ENCODE data around the gene BCAP31.
"Not testable (repeated sequence)": the region's sequence is repeated elsewhere in the genome, so short reads cannot be mapped to it uniquely, and the experiment has no call there.

The BCAP31 gene

DNA sequence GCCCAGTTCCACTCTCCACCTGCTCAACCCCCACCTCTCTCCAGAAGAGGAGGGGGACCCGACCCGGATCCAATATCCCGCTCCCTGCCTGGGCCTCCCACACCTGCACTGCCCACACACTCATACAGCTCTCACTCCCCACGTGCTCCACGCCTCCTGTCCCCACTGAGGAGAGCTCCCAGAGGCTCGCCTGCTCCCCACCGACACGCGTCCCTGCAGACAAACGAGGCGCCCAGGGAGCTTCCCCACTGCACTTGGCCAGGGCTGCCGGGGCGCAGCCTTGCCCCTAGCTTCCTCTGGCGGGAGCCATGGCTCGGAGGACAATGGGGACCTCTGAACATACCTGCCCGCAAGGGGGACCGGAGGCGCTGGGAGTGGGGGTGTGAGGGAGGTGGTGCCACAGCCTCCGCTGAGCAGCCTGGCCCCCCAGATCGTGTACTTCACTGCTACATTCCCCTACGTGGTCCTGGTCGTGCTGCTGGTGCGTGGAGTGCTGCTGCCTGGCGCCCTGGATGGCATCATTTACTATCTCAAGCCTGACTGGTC, 31.5 kb downstream of the BCAP31 start:
- no peak for DNase-seq

DNA sequence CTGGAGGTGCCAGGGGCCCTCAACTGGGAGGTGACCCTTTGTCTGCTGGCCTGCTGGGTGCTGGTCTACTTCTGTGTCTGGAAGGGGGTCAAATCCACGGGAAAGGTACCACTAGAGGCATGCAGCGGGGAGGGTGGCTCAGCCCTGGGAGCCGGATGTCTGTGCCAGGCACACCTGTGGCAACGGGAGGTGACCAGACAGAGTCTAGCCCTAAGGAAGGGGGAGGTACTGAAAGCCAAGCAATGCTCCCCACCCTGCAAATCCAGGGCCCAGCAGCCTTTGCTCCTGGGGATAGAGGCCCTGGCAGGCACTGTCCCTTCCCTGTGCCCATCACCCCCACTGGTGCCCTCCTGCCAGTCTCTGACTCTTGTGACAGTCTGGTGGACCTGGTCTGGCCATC, 32.2 kb downstream of the BCAP31 start:
- no peak for DNase-seq

DNA sequence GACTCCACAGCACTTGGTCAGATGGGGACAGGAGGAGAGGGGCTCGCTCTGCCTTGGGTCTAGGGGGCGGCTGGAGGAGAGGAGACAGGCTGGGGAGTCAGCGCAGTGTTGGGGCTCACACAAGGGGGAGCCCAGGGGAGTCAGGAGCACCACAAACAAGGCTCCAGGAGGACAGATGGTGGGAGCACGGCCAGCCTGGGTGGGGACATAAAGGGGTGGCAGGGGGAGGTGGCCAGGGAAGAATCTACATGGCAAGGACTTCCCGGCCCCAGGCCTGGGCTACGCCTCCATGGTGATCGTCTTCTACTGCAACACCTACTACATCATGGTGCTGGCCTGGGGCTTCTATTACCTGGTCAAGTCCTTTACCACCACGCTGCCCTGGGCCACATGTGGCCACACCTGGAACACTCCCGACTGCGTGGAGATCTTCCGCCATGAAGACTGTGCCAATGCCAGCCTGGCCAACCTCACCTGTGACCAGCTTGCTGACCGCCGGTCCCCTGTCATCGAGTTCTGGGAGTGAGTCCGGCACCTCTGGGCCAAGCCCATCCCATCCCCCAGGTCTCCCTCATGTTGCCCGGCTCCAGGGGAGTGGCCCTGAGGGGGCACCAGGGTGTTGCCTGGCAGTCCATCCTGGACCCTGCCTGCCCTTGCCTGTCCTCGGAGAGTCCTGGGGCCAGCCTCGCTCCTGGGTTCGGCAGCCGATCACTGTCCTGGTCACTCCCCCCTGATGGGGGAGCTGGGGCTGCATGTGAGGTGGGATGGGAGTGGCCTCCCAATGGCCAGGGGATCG, 33.0 kb downstream of the BCAP31 start:
- not testable (repeated sequence) for DNase-seq

DNA sequence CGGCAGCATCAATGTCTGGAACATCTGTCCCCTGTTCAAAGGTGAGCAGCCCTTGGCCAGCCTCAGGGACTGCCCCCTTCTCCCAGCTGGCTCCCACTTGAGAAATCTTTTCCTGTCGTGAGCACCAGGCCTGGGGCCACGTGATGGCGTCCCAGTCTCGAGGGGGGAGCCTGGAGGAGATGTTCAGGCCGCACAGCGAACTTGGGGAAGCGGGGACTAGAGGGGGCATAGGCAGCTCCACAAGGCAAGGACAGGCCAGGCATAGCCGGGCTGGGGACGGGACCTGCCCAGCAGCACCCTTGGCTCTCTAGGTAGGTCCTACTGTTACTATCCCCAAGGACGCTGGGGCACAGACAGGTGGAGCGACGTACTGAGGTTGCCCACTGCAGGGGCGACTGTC, 33.7 kb downstream of the BCAP31 start:
- DNase-seq = no peak

DNA sequence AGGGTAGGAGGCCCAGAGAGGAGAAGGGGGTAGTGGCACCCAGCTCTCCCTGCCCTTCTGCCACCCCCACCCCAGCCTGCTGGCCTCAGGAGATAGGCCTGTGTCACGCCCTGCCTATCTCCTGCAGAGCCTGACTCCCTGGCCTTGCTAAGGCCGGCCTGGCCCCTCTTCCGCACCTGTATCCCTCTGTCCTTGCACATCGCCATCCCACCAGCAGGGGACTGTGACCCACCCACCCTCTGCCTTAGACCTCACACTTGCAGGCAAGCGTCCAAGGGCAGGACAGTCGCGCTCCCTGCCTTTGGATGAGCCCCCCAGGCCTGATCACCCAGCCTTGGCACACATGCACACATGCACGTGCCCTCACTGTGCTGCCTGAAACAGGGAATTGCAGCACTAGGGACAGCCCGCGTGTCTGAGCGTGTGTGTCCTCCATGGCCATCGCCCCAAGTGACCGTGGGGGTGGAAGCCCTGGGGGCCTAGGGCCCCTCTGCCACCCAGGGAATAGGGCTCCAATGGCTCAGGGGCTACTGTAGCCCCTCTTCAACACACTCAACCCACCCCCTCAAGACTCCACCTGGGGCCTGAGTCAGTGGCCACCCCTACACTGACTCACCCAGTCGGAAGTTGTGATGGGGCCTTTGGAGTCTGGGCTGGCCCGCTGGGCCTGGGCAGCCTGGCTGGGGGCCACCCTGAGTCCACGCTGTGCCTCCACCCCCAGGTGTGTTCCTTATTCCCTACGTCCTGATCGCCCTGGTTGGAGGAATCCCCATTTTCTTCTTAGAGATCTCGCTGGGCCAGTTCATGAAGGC, 34.3 kb downstream of the BCAP31 start:
- DNase-seq = no peak

DNA sequence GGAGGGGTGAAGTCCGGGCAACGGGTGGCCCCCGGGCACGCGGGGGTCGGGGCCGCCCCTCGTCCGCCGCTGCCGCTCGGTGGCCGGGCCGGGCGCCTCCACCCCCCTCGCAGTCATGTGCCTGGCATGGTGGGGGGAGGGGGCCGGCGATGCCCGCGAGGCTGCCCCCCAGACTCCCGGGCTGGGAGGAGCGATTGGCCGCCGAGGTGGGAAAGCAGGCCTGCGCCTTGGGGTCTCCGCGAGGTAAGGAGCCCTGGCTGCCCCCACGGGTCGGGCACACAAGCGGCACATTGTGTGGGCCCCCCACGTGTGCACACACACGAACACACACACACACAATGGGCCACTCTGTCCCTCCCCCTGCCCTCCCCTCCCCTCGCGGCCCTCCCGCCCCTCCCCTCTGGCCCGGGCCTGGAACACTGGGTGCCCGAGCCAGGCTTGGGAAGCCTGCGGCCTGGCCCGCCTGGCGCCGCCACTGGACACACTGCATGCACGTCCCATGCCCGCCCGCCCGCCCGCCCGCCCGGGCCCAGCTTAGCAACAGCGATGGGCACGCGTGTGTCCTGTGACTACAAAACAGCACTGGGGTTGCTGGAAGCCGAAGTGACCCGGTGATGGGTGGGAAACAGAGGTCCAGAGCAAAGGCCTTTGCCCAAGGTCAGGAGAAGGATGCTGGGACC, 35.1 kb downstream of the BCAP31 start:
- no peak for DNase-seq

DNA sequence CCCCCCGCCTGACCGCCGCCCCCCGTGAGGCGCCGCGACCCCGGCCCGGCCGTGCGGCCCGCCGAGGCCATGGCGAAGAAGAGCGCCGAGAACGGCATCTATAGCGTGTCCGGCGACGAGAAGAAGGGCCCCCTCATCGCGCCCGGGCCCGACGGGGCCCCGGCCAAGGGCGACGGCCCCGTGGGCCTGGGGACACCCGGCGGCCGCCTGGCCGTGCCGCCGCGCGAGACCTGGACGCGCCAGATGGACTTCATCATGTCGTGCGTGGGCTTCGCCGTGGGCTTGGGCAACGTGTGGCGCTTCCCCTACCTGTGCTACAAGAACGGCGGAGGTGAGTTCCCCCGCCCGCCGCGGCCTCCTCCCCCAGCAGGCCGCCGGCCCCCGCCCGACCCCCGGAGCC, 35.7 kb downstream of the BCAP31 start:
- DNase-seq = no peak

DNA sequence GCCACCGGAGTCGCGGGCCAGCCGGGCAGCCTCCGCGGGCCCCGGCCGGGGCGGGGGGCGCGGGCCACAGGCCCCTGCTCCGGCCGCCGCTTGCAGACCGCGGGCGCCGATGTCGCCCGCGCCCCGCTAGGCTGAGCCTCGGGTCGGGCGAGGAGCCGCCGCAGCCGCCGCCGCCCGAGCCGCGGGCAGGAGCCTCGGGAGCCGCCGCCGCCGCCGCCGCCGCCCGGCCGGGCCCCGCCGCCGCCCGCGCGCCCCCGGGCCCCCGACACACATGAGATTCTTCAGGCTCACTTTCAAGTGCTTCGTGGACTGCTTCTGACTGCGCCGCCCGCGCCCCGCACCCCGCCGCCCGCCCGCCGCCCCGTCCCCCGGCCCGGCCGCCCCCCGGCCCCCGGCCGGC, 36.1 kb downstream of the BCAP31 start:
- DNase-seq = no peak

DNA sequence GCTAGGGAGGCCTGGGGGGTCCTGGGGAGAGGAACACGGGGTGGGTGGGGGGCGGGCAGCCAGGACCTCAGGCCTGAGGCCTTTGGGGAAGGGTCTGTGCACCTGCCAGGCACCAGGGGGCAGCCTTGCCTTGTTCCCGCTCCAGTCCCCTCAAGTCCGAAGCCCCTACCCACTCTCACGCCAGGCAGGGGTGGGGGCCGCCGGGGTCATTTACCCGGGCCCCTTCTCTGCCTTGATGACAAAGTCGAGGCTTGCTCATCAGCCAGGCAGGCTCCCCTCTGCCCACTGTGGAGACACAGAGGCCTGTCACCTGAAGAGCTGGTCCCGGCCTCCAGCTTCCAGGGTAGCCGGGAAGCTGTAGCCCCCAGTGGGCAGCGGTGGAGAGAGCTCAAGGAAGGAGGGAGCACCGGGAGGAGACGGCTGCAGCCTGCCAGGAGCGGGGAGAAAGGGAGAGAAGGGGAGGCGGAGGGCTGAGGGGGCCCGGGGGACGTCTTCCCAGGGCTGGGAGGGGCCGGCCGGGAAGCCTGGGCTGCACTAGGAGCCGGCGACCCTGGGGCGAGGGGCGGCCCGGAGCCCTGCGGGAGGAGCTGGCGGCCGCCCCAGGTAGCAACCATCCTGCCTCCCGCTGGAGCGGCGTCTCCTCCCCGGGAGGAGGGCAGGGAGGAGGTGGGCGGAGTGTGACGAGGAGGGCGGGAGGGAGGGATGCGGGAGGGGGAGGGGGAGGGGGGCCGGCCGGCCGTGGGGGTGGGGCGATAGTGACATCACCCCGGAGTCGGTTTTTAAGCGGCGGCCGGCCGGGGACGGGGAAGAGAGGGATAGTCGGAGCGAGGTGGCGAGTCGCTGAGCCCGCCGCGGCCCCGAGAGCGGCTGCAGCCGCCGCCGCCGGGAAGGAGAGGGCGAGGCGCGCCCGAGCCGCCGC, 36.8 kb downstream of the BCAP31 start, which contains the start of gene SLC6A8:
TSS of gene SLC6A8 (plus strand) at position 806 of the 919 bp plus-strand sequence. CDS start 649 bp downstream, outside the sequence.
- DNase-seq = no peak

DNA sequence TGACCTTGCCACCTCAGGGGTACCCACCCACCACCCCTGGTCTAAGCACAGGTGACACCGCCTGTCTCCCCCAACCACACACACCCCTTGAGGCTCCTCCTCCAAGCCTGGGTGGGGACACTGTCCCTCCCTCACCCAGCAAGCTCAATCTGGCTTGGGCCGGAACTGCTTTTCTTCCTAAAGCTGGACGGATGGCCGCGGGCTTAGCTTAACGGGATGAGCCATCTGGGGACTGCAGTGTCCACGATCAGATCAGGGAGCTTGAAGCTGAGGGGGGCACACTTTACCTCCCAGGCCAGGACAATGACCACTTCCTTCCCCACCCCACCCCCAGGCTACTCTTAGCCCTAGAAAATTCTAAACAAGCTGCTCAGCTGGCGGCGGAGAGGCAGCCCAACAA, 37.5 kb downstream of the BCAP31 start:
- no peak for DNase-seq

DNA sequence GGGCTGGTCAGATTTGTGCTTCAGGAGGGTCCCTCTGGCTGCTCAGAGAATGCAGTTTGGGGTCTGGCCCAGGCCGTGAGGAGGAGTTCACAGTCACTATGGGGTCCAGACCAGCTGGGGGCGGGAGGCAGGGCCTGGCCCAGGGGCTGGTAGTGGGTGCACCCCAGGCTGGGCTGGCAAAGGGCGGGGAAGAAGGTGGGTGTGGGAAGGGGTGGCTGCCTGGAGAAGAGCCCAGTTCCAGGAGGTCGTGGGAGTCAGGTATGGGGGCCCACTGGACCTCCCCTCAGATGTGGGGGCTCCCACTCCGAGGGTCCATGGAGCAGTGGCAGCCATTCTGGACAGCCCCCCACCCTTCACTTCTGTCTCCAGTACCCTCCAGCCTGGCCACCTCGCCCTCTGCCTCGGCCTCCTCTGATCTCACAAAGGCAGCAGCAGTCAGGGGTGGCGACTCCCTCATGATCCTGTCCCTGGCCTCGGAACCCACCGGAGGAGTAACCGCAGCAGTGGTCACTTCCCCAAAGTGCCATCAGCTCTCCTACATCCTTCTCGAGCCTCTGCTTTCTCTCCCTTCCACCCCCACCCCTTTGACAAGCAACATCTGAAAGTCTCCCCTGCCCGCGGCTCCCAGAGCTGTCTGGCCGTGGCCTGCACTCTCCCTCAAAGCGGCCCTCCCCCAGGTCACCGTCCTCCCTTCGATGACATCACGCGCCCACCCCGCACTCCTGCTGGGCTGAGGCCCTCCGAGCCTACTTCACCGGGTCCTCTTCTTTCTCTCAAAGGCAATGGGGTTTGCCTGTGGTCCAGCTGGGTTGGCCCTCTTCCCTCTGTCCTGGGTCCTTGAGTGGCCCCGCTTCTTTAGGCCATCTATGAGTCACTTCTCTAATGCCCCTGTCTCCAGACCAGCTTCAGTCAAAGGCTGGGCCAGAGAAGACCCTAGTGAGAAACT, 38.2 kb downstream of the BCAP31 start:
- DNase-seq = no peak

DNA sequence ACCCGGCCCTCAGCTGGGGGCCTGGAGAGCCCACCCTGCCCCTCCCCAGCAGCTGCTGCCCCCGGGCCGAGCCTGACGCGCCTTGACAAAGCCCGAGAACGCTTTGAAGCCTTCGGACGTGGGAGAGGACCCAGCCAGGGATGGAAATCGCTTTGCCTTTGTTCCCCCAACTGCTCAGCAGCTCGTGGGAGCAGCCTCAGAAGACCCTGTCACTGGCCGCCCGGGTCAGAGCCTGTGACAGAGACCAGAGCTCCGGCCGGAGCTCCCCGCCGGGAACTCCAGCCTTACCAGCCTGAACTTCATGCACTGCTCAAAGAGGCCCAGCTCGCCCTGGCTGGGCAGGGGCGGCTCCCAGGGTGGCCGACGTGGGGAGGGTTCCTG, 39.0 kb downstream of the BCAP31 start:
- DNase-seq = no peak

DNA sequence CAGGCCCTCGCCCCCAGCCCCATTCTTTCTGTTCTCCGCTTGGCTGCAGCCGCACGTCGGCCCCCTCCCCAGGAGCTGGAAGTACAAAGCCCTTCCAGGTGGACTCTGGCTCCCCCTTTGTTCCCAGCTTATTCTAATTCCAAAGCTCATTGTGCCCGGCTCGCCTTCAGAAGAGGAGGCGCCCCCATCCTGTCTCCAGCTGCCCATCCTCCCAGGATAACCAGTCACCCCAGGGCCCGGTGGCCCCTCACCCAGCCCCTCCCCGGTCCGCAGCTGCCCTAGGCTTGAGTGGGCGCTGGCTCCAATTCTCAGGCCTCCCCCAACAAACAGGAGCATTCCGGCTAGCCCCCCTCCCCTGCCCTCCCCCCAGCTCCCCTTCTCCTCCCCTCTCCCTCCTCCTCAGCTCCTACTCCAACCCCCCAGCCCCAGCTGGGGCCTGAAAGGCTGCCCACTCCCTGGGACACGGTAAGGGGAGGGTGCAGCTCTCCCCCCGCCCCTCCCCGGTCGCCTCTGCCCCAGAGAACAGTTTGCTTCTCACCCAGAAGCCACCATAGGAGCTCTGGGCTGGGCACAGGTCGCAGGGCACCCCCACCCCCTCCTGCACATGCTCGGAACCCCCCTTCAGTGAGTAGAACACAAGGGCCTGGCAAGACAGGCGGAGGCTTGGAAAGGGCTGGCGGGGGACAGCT, 39.6 kb downstream of the BCAP31 start:
- no peak for DNase-seq

DNA sequence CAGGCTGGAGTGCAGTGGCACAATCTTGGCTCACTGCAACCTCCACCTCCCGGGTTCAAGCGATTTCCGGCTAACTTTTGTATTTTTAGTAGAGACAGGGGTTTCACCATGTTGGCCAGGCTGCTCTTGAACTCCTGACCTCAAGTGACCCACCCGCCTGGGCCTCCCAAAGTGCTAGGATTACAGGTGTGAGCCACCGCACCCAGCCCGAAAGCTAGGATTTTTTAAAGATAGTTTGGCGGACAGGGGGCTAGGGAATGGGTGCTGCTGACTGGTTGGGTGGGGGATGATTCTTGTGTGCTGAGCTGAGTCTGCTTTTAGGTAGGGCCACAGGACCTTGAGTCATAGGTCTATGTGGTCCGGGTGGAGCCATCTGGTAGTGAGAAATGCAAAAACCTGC, 40.7 kb downstream of the BCAP31 start:
- not testable (repeated sequence) for DNase-seq

DNA sequence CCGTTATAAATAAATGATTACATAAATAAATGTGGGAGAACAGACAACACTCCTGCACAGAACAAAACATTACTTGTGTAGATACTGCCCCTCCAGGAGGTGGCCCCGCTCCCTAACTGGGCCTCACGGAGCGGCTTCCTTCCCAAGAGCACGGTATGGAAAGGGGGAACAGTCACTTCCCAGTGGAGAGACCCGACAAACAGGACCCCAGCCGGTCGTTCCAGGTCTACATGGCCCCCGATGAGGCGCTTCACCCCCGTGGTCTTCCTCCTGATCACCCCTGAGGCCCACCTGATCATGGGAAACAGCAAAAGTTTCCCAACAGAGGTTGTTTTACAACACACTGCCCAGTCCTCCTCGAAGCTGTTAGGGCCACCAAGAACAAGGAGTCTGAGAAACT, 43.0 kb downstream of the BCAP31 start:
- no peak for DNase-seq

DNA sequence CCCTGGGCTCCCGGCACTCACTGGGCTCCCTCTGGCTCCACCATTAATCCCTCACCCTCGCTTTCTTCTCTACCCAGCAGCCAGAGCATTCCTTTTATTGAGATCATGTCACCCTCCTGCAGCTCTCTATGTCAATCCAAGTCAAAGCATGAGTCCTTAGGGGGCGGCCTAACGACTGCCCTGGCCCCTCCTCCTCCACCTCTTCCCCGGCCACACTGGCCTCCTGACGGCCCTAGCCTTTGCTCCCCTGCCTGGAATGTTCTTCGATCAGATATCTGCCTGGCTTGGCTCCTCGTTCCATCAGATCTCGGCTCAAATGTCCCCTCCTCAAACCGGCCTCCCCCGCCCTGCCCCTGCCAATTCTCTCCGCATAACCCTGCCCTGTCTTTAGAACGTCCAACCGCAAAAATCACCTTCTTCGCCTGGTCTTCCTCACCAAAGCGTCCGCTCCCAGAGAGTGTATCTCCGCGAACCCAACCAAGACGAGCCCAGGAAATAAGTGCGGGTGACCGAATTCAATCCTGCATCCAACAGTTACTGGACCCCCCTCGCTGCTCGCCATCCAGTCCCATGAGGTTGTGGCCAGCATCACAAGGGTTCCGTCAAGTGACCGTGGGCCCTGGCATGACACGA, 49.9 kb downstream of the BCAP31 start:
- DNase-seq = no peak

DNA sequence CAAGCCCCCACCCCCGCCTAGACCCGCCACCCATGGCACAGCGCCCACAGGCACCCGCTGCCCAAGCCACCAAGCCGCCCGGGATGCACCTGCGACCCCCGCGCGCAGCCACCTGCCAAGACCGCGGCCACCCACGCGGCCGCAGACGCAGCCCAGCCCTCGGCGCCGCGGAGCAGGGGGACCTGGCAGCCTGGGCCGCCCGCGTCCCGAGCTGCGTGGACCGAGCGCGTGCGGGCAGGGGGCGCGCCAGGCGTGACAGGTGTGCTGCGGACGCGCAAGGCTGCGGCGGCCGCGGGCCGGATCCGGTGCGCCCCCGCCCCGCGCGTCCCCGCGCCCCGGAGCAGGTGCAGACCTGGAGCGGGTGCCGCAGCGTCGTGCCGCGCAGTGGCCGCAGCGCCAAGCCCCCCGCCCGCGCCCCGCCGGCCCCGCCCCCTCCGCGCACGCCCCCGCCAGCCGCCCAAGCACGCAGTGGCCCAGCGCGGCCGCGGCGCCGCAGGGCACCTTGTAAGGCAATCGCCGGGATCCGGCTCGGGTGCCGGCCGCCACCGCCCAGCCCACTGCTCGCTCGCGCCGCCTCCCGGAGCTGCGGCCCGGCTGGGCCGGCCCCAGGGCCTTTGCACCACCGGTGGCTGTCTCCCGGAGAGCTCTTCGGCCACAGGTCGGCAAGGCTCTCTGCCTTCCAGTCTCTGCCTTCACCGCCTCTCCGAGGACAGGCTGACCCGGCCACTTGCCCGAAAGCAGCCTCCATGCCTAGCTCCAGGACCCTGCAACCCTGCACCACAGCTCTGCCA, 50.6 kb downstream of the BCAP31 start, which contains the start of gene PNCK:
TSS of gene PNCK (minus strand) at position 386 of the 791 bp plus-strand sequence. CDS start 737 bp downstream, outside the sequence.
- no peak for DNase-seq

DNA sequence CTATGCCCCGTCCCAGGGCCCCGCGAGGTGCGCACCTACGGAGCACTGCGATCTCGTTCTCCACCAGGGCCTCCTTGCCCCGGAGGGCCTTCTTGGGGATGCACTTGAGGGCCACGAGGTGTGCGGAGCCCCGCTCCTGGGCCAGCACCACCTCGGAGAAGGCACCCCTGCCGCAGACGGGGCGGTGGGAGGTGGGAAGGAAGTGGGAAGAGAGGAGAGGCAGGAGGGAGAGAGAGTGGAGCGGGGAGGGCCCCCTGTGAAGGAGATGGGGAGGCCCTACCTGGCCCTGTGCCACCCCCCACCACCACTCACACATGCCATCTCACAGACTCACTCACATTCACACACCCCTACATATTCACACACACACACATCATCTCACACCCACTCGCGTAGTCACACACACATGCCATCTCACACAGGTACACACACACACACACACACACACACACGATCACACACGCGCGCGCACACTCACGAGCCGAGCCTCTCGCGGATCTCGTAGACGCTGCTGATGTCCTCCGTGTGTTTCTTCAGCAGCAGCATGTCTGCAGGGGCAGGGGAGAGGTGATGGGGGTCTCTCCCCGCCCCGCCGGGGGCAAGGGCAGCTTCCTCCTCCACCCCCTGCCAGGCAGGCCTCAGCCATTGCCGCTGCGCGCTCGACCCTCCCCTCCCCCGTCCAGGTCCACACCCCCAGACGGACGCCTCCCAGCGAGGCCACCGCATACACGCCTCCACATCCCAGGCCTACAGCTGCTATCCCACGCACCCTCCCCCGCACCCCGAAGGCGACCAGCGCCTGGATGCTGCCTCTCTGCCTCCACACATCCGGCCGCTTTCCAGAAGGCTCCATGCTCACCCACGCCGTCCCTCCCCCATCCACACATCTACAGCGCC, 51.4 kb downstream of the BCAP31 start:
- no peak for DNase-seq
